ENCODE results near the gene SHD. TPM values are rescaled to one million over a fixed set of nuclear protein-coding genes. Genes with fewer than 3 reads are reported as not detected.

Gene SHD
- total RNA-seq, 4 donors from 2014 or later: not detected

- WGBS, 2 donors (ENCODE audit: low coverage in 1 of 2): 85 to 100% methylated on average over 1 to 3 of the region's 3 CpGs
Measured at GRCh38 chr19:4300589-4300988, 21.5 kb downstream of the SHD start.

GRCh38 chr19:4301590-4302242 is 22.6 kb downstream of the SHD start:
- peaks cover 0 to 9% (median 4%) of the 10 kb centered on the region in 3 donors for H3K4me1 ChIP-seq
- peaks cover 48% of the 10 kb centered on the region for H3K27me3 ChIP-seq
- no peak overlapping the region for H3K4me3 ChIP-seq
- no peak overlapping the region for H3K27ac ChIP-seq
- no peak for TF ChIP-seq EP300 (IDR thresholded peaks at IDR 0.05)
- TF ChIP-seq CTCF (IDR thresholded peaks at IDR 0.05): no peak
- TF ChIP-seq POLR2AphosphoS5 (IDR thresholded peaks at IDR 0.05): no peak
- no peak for TF ChIP-seq POLR2A (IDR thresholded peaks at IDR 0.05)
- H3K36me3 ChIP-seq: no peaks in the 10 kb centered on the region
- no peaks in the 10 kb centered on the region for H3K9me3 ChIP-seq
- WGBS, 2 donors (ENCODE audit: low coverage in 1 of 2): 47 to 56% methylated on average over 3 to 13 of the region's 13 CpGs
- no peak for ATAC-seq

More at GRCh38 chr19:4300589-4300988, 21.5 kb downstream of the SHD start:
- Histone ChIP-seq H3K36me3 (no peaks in the 10 kb centered on the region), H3K9me3 (no peaks in the 10 kb centered on the region), H3K4me3 (no peak overlapping the region), H3K4me1 (peaks cover 0 to 9% (median 4%) of the 10 kb centered on the region in 3 donors), H3K27ac (no peak overlapping the region), H3K27me3 (peaks cover 53% of the 10 kb centered on the region)
- ATAC-seq: no peak
- no peak for TF ChIP-seq EP300 (IDR thresholded peaks at IDR 0.05)
- TF ChIP-seq CTCF (IDR thresholded peaks at IDR 0.05): no peak
- no peak for TF ChIP-seq POLR2A (IDR thresholded peaks at IDR 0.05)
- TF ChIP-seq POLR2AphosphoS5 (IDR thresholded peaks at IDR 0.05): no peak

- no peaks in the 10 kb centered on the region for H3K36me3 ChIP-seq
- no peak within 1 kb of the TSS for H3K27ac ChIP-seq
- H3K9me3 ChIP-seq: no peaks in the 10 kb centered on the region
- ATAC-seq: no peak
- WGBS, 2 donors (ENCODE audit: low coverage in 1 of 2): 29 to 40% methylated on average over 1 to 2 of the region's 8 CpGs
- H3K4me1 ChIP-seq: peaks cover 0 to 9% (median 4%) of the 10 kb centered on the region in 3 donors
- TF ChIP-seq CTCF (IDR thresholded peaks at IDR 0.05) (no peak), EP300 (IDR thresholded peaks at IDR 0.05) (no peak), POLR2A (IDR thresholded peaks at IDR 0.05) (no peak), POLR2AphosphoS5 (IDR thresholded peaks at IDR 0.05) (no peak)
- H3K4me3 ChIP-seq: no peak within 1 kb of the TSS
- H3K27me3 ChIP-seq: peaks cover 44% of the 10 kb centered on the region
Measured at GRCh38 chr19:4302243-4302640, 23.2 kb downstream of the SHD start, which contains the start of gene TMIGD2. Gene TMIGD2, minus strand, starts transcription at chr19:4302389. Its CDS starts 4 bp downstream, at chr19:4302385.

- no peak for ATAC-seq
- Histone ChIP-seq H3K9me3 (no peaks in the 10 kb centered on the region), H3K27me3 (peaks cover 42% of the 10 kb centered on the region), H3K4me3 (peak overlapping the region in 1 of 2 donors; percentile 38), H3K4me1 (peaks cover 0 to 9% (median 4%) of the 10 kb centered on the region in 3 donors), H3K36me3 (no peaks in the 10 kb centered on the region), H3K27ac (no peak overlapping the region)
- TF ChIP-seq POLR2AphosphoS5 (IDR thresholded peaks at IDR 0.05): no peak
- no peak for TF ChIP-seq CTCF (IDR thresholded peaks at IDR 0.05)
- TF ChIP-seq EP300 (IDR thresholded peaks at IDR 0.05): no peak
- no peak for TF ChIP-seq POLR2A (IDR thresholded peaks at IDR 0.05)
- 29 to 43% methylated on average over 5 to 15 of the region's 18 CpGs for WGBS, 2 donors (ENCODE audit: low coverage in 1 of 2)
Measured at GRCh38 chr19:4303819-4304537, 24.9 kb downstream of the SHD start.
